ENCODE measurements around the gene TGFBR3.

DNA sequence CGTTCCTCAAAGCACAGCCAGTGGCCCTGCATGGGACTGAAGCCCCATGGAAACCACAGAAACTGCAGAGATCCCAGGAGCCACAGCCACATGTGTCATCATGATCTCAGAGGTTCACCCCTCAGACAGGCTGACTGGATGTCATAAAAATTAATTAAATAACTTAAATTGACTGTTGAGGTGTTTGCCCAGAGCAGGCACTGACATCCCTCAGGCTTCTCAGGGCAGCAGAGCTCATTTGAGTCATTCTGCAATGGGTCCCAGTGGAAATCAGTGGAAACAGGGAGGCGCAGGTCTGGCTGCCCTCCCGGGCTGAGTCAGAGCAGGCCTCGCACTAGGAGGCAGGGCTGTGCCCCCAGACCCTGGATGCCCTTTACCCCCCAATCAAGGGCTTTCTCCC, 250.2 kb downstream of the TGFBR3 start:
- TF ChIP-seq POLR2A (IDR thresholded peaks at IDR 0.05), result no peak
- TF ChIP-seq, protein P1, sequence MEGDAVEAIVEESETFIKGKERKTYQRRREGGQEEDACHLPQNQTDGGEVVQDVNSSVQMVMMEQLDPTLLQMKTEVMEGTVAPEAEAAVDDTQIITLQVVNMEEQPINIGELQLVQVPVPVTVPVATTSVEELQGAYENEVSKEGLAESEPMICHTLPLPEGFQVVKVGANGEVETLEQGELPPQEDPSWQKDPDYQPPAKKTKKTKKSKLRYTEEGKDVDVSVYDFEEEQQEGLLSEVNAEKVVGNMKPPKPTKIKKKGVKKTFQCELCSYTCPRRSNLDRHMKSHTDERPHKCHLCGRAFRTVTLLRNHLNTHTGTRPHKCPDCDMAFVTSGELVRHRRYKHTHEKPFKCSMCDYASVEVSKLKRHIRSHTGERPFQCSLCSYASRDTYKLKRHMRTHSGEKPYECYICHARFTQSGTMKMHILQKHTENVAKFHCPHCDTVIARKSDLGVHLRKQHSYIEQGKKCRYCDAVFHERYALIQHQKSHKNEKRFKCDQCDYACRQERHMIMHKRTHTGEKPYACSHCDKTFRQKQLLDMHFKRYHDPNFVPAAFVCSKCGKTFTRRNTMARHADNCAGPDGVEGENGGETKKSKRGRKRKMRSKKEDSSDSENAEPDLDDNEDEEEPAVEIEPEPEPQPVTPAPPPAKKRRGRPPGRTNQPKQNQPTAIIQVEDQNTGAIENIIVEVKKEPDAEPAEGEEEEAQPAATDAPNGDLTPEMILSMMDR (IDR thresholded peaks at IDR 0.05), result no peak
